GM12878 (cell line): ENCODE results near the gene PEAR1. TPM values are rescaled to one million over a fixed set of nuclear protein-coding genes. Genes with fewer than 3 reads are reported as not detected.

Source experiments
- ATAC-seq: fragments of 200-7000 bp; cut with Tn5 transposase; 3 replicates; pipeline ENCODE4 v1.9.1; 2020; ENCODE audit warnings: mild to moderate bottlenecking, moderate library complexity
- BruUV-seq: library from RNA; stranded (reverse); fragments of 400-500 nt; replicated peaks from 2 replicates; lab custom pipeline; 2021; lab: Mats Ljungman, UMichigan
- CTCF ChIA-PET: fragments of 300-600 bp; sonication (Branson Sonifier 250); formaldehyde crosslinking; extraction: SDS; loops from one replicate; lab custom pipeline; 2021; ENCODE audit warnings: inconsistent platforms; lab: Yijun Ruan, JAX
- POLR2A ChIA-PET: fragments of 350-600 bp; formaldehyde crosslinking; extraction: SDS; loops from one replicate; lab custom pipeline; 2021; ENCODE audit warnings: inconsistent platforms; lab: Charles Lee
- RAD21 ChIA-PET: fragments of 300-600 bp; sonication (Branson Sonifier 250); formaldehyde crosslinking; loops from one replicate; lab custom pipeline; 2023; ENCODE audit warnings: antibody characterized with exemption; ENCODE audit not compliant: unreplicated experiment; lab: Charles Lee
- SMC1A ChIA-PET: fragments of 300-600 bp; sonication (Branson Sonifier 250); formaldehyde crosslinking; loops from one replicate; lab custom pipeline; 2023; ENCODE audit not compliant: unreplicated experiment, uncharacterized antibody; lab: Charles Lee
- DNase-seq: peaks from one replicate; pipeline ENCODE4 v3.0.0-alpha.2; 2011; ENCODE audit warnings: low read depth, low spot score
- FAIRE-seq: peaks from 3 replicates; lab custom pipeline; 2011; peaks lifted over from hg19 to GRCh38; lab: Jason Lieb, UNC
- H2AFZ ChIP-seq: 2 replicates; pipeline ENCODE4 v1.6.0; 2011; ENCODE audit warnings: low read depth, low read length, control low read depth; ENCODE audit not compliant: control insufficient read depth
- H3K27ac ChIP-seq: 2 replicates; pipeline ENCODE4 v1.5.1; 2011; ENCODE audit warnings: control low read depth; ENCODE audit not compliant: control insufficient read depth, insufficient read depth
- H3K27me3 ChIP-seq, 2 experiments: replicated peaks in 1 of 2; 2 replicates each; pipeline versions ENCODE4 v1.6.0 to v1.6.1; 2011; ENCODE audit warnings: low read length in 1 of 2; ENCODE audit not compliant: control insufficient read depth in 2 of 2, insufficient read depth in 2 of 2
- H3K36me3 ChIP-seq, 2 experiments: 2 replicates each; pipeline ENCODE4 v1.5.1; 2011; ENCODE audit warnings: low read length in 1 of 2; ENCODE audit not compliant: control insufficient read depth in 2 of 2, insufficient read depth in 2 of 2
- H3K4me1 ChIP-seq: 2 replicates; pipeline ENCODE4 v1.6.1; 2011; ENCODE audit warnings: mild to moderate bottlenecking, low read length, moderate library complexity, mixed read lengths; ENCODE audit not compliant: control insufficient read depth, insufficient read depth
- H3K4me2 ChIP-seq: 2 replicates; pipeline ENCODE4 v1.6.0; 2011; ENCODE audit warnings: control low read depth; ENCODE audit not compliant: control insufficient read depth, insufficient read depth
- H3K4me3 ChIP-seq: fragments of 200-600 bp; sonication (generic); 2 replicates; pipeline ENCODE4 v1.5.1; 2016
- H3K79me2 ChIP-seq: 2 replicates; pipeline ENCODE4 v1.6.0; 2011; ENCODE audit warnings: low read length; ENCODE audit not compliant: control insufficient read depth, insufficient read depth
- H3K9ac ChIP-seq: 2 replicates; pipeline ENCODE4 v1.8.0; 2011; ENCODE audit warnings: low read length, control low read depth, mixed read lengths; ENCODE audit not compliant: control insufficient read depth, insufficient read depth
- H3K9me3 ChIP-seq: replicated peaks from 3 replicates; pipeline ENCODE4 v1.5.1; 2011; ENCODE audit warnings: mild to moderate bottlenecking, low read length; ENCODE audit not compliant: control insufficient read depth, insufficient read depth
- H4K20me1 ChIP-seq: 2 replicates; pipeline ENCODE4 v1.6.0; 2011; ENCODE audit not compliant: control insufficient read depth, insufficient read depth
- ATF7 ChIP-seq: fragments of 450-650 bp; IDR thresholded peaks from 2 replicates; pipeline ENCODE4 v1.6.1; 2016; ENCODE audit warnings: low read depth, mild to moderate bottlenecking
- GATAD2B ChIP-seq: fragments of 450-650 bp; conservative IDR thresholded peaks from 2 replicates; pipeline ENCODE4 v1.6.1; 2017; ENCODE audit warnings: low read depth, mild to moderate bottlenecking, moderate library complexity
- NR2C2 ChIP-seq: IDR thresholded peaks from 2 replicates; pipeline ENCODE4 v1.6.1; 2011; ENCODE audit warnings: borderline replicate concordance, low read depth; ENCODE audit not compliant: control insufficient read depth, insufficient read length
- PAX5 ChIP-seq: IDR thresholded peaks from 2 replicates; pipeline ENCODE4 v1.6.1; 2011; ENCODE audit warnings: low read depth, low read length, borderline replicate concordance
- POLR2A ChIP-seq: IDR thresholded peaks from 2 replicates; pipeline ENCODE4 v1.6.1; 2011; ENCODE audit warnings: low read depth, mild to moderate bottlenecking, low read length
- RBBP5 ChIP-seq: fragments of 200-600 bp; sonication (generic); conservative IDR thresholded peaks from 2 replicates; pipeline ENCODE4 v1.6.1; 2016
- RELA ChIP-seq: fragments of 450-650 bp; IDR thresholded peaks from 2 replicates; pipeline ENCODE4 v1.8.0; 2014; ENCODE audit warnings: borderline replicate concordance; ENCODE audit not compliant: partially characterized antibody
- WGBS: methylation state at CpG from one replicate; pipeline ENCODE4 v1.1.6; 2016; ENCODE audit warnings: low lambda C conversion rate; ENCODE audit not compliant: insufficient replicate concordance, insufficient coverage; ENCODE audit errors: missing lambda C conversion rate; 5-methylcytosine and 5-hydroxymethylcytosine counted together
- in situ Hi-C: fragments of 300-500 bp; cut with MboI; formaldehyde crosslinking; loops from 9 replicates; pipeline ENCODE4 v1.14.3; 2018; ENCODE audit warnings: mixed read lengths
- intact Hi-C: fragments of 100-400 bp; cut with micrococcal nuclease; formaldehyde crosslinking; loops from one replicate; pipeline ENCODE4 v1.14.2; 2022; ENCODE audit not compliant: unreplicated experiment
- polyA plus RNA-seq, 11 experiments: library from polyadenylated mRNA; depleted of rRNA in 4 of 11; unstranded in 6 of 11; stranded (reverse) in 5 of 11; fragments of >200 nt; fragmentation: Nextera tagmentation in 4 of 11; fragmentation: Illumina TruSeq in 1 of 11; extraction: Ambion mirVana in 4 of 11; extraction: Trizol in 1 of 11; gene quantifications; 1 replicate in 1 of 11; 2 replicates in 10 of 11; pipeline versions ENCODE4 v1.2.1 to v1.2.3, GENCODE V29; 2011 to 2016; ENCODE audit warnings: inconsistent platforms in 2 of 11, missing spikeins in 2 of 11, low read depth in 1 of 11
- total RNA-seq, 4 experiments: library from RNA; depleted of rRNA in 3 of 4; stranded (reverse); fragments of >200 nt in 3 of 4; fragmentation: Illumina TruSeq in 1 of 4; extraction: Trizol in 1 of 4; gene quantifications; 2 replicates each; pipeline versions ENCODE4 v1.2.1 to v1.2.3, GENCODE V29; 2013 to 2021
- TF ChIP-seq, protein P1 (sequence below): fragments of 450-650 bp; IDR thresholded peaks from 2 replicates; pipeline ENCODE4 v1.6.1; 2016; ENCODE audit warnings: mild to moderate bottlenecking
- TF ChIP-seq, protein P2 (sequence below): IDR thresholded peaks from 2 replicates; pipeline ENCODE4 v1.6.1; 2012; ENCODE audit warnings: mild to moderate bottlenecking, low read depth, low read length

PEAR1 gene
- total and polyA plus RNA-seq, 10 of the 15 experiments (the other 5 are each of a cell fraction or from before 2014, with no cell fraction given), result not detected

DNA sequence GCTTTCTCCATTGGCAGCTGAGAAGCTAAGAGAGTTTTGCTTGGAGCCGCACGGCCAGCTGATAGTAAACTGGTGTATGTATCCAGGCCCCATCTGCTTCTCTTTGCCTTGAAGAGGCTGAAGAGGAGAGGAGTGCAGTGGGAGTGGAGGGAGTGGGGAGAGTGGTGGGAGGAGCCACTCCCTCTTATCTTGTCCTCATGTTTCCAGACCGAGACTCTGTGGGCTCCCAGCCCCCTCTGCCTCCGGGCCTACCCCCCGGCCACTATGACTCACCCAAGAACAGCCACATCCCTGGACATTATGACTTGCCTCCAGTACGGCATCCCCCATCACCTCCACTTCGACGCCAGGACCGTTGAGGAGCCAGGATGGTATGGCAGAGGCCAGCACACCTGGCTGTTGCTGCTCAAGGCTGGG, 20.9 kb downstream of the PEAR1 start:
- BruUV-seq, result no TSS peak
- TF ChIP-seq ATF7 (no peak), NR2C2 (no peak), RELA (no peak), GATAD2B (no peak), POLR2A (no peak), PAX5 (no peak), RBBP5 (no peak)
- TF ChIP-seq, protein P1, sequence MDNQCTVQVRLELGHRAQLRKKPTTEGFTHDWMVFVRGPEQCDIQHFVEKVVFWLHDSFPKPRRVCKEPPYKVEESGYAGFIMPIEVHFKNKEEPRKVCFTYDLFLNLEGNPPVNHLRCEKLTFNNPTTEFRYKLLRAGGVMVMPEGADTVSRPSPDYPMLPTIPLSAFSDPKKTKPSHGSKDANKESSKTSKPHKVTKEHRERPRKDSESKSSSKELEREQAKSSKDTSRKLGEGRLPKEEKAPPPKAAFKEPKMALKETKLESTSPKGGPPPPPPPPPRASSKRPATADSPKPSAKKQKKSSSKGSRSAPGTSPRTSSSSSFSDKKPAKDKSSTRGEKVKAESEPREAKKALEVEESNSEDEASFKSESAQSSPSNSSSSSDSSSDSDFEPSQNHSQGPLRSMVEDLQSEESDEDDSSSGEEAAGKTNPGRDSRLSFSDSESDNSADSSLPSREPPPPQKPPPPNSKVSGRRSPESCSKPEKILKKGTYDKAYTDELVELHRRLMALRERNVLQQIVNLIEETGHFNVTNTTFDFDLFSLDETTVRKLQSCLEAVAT, result no peak
- TF ChIP-seq, protein P2, sequence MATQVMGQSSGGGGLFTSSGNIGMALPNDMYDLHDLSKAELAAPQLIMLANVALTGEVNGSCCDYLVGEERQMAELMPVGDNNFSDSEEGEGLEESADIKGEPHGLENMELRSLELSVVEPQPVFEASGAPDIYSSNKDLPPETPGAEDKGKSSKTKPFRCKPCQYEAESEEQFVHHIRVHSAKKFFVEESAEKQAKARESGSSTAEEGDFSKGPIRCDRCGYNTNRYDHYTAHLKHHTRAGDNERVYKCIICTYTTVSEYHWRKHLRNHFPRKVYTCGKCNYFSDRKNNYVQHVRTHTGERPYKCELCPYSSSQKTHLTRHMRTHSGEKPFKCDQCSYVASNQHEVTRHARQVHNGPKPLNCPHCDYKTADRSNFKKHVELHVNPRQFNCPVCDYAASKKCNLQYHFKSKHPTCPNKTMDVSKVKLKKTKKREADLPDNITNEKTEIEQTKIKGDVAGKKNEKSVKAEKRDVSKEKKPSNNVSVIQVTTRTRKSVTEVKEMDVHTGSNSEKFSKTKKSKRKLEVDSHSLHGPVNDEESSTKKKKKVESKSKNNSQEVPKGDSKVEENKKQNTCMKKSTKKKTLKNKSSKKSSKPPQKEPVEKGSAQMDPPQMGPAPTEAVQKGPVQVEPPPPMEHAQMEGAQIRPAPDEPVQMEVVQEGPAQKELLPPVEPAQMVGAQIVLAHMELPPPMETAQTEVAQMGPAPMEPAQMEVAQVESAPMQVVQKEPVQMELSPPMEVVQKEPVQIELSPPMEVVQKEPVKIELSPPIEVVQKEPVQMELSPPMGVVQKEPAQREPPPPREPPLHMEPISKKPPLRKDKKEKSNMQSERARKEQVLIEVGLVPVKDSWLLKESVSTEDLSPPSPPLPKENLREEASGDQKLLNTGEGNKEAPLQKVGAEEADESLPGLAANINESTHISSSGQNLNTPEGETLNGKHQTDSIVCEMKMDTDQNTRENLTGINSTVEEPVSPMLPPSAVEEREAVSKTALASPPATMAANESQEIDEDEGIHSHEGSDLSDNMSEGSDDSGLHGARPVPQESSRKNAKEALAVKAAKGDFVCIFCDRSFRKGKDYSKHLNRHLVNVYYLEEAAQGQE, result no peak
- Histone ChIP-seq H3K4me2 (no peak overlapping the region), H2AFZ (no peak overlapping the region), H3K9me3 (no peaks in the 10 kb centered on the region), H3K79me2 (no peaks in the 10 kb centered on the region), H3K27ac (no peak overlapping the region), H3K27me3 (peaks cover 0 to 2% of the 10 kb centered on the region in 2 experiments; a peak in 1 of 4 replicates), H3K4me3 (no peak overlapping the region), H3K4me1 (no peaks in the 10 kb centered on the region), H3K36me3 (no peaks in the 10 kb centered on the region), H4K20me1 (no peaks in the 10 kb centered on the region), H3K9ac (no peak overlapping the region)
- WGBS, result 41% methylated on average over 9 of the region's 9 CpGs
- intact Hi-C loops (loop anchor here (5.0 to 10.0 kb wide), 3 partner anchors 43 to 240 kb away; no protein-coding TSS in a partner anchor), in situ Hi-C loops (no loop called here)
- DNase-seq (no peak), FAIRE-seq (no peak), ATAC-seq (no peak)
- ChIA-PET RAD21 (interaction anchor here (5.6 kb wide), 1 partner anchor 160 kb away, joined by 33 read pairs; no protein-coding TSS in a partner anchor), POLR2A (no interaction called here), SMC1A (no interaction called here), CTCF (interaction anchor here (1.0 to 1.1 kb wide), 2 partner anchors 160 to 282 kb away, joined by 3 read pairs; no protein-coding TSS in a partner anchor)
